B cell (primary cell): Measurements from ENCODE around the gene SCPEP1.

Source experiments
- EZH2 ChIP-seq: IDR thresholded peaks from 2 replicates; pipeline ENCODE4 v1.6.1; 2012; ENCODE audit warnings: borderline replicate concordance, low read depth, mild to moderate bottlenecking, moderate library complexity, low read length; ENCODE audit not compliant: insufficient read depth, poor library complexity, severe bottlenecking
- TF ChIP-seq, protein P1 (sequence below): fragments of 200-600 bp; IDR thresholded peaks from one replicate; pipeline ENCODE4 v1.8.0; 2022; ENCODE audit warnings: antibody characterized with exemption, mild to moderate bottlenecking

DNA sequence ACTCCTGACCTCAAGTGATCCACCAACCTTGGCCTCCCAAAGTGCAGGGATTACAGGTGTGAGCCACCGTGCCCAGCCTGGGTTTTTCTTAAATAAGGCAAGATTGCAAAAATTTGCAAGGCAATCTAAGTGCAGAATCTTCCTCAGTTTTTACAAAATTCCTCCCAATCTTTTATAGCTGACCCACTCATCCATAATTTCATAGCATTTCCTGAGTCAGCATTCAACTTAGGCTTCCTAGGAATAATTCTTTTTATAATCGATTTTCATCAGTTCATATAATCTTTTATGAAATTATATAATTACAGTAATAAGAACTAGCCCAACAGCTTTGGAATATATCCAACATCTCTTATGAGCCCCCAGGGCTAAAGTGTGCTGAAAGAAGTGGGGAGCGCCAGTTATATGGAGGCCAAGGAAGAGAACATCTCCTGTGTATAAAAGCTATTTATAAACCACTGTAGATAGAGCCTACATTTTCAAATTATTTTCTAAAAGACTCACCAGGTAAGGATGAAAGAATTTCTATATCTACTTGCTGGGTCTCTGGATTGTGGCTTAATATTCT is 31.9 kb upstream of the SCPEP1 start:
- TF ChIP-seq, protein P1, sequence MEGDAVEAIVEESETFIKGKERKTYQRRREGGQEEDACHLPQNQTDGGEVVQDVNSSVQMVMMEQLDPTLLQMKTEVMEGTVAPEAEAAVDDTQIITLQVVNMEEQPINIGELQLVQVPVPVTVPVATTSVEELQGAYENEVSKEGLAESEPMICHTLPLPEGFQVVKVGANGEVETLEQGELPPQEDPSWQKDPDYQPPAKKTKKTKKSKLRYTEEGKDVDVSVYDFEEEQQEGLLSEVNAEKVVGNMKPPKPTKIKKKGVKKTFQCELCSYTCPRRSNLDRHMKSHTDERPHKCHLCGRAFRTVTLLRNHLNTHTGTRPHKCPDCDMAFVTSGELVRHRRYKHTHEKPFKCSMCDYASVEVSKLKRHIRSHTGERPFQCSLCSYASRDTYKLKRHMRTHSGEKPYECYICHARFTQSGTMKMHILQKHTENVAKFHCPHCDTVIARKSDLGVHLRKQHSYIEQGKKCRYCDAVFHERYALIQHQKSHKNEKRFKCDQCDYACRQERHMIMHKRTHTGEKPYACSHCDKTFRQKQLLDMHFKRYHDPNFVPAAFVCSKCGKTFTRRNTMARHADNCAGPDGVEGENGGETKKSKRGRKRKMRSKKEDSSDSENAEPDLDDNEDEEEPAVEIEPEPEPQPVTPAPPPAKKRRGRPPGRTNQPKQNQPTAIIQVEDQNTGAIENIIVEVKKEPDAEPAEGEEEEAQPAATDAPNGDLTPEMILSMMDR: no peak
- TF ChIP-seq EZH2: no peak
